ENCODE data around the gene TMEM79.
"Not testable (repeated sequence)": the region's sequence is repeated elsewhere in the genome, so short reads cannot be mapped to it uniquely, and the experiment has no call there.

Gene TMEM79

DNA sequence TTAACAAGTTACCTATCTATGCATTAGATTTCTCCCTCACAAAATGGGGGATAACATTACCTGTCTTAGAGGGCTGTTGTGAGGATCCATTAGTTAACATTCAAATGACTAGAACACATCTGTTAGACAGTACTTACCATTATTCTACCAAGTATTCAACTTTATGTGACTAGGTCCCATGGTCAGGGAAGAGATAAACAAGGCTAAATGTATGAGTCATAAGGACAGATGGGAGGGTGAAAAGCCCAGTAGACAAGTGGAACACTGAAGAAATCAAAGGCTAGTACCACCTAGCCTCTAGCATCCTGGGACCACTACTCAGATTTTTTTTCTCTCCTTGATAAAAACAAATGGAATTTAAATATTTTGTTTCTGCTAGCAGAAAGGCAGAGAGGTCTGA is 24.0 kb downstream of the TMEM79 start:
- DNase-seq (ENCODE audit: low spot score) = no peak

DNA sequence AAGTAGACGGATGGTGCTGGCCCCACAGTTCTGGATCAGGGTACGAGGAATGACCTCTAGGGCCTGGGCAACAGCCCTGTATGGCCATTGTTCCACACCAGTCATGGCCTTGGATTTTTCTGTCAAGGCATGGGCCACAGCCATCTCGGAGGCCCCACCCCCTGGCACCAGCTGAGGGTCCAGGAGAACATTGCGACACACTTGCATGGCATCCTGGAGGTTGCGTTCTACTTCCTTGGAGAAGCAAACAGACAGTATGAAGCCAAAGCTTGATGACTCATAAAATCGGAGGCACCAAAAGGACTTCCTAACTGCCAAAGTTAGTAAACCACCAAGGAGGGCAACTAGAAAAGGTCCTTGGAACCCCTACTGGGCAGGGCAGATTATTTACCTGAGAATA is 26.8 kb downstream of the TMEM79 start:
- no peak for DNase-seq (ENCODE audit: low spot score)

DNA sequence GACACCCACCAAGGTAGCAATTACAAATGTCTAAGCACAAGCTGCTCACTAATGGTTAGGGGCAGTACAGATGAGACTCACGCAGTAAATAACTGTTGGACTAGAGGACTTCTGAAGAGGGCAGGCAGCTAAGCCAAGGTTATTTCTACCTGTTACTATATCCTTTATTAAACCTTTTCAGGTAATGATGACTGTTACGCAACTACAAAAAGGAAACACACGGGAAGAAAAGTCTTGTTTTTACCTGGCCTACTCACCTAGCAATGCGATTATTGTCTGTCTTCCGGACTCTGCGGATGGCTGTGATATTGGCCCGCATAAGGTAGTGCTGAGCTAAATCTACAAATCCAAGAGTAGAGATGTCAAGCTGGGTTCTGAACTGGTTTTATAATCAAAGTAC is 32.8 kb downstream of the TMEM79 start:
- no peak for DNase-seq (ENCODE audit: low spot score)

DNA sequence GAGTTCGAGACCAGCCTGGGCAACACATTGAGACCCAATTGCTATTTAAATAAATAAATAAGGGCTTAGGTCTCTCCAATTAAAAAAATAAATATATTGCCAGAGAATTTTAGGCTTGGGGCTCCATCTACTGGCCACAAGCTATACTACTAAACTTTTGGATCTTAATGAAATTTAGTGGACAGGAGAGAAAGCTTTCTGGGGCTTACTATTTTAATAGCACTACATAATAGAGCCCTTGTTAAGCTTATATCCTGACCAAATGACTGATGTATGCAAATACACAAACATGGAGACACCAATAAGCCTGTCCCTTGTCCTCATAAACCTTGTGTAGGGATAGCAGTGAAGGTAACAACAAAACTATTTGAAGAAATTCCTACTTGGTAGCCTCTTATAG is 35.5 kb downstream of the TMEM79 start:
- DNase-seq (ENCODE audit: low spot score) = peak; percentile 76

DNA sequence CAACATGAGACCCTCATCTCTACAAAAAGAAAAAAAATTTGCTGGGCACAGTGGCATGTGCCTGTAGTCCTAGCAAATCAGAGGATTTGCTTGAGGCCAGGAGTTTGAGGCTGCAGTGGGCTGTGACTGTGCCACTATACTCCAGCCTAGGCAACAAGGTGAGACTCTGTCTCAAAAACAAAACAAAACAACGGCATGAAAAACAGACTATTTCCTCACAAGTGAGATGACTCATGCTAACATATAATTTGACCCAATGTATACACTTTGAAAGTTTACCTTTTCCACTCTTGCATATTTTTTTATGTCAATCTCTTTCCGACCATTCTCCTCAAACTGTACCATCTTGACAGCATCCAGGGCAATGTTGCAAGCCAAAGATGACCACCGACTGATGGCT is 36.4 kb downstream of the TMEM79 start:
- DNase-seq (ENCODE audit: low spot score) = no peak

DNA sequence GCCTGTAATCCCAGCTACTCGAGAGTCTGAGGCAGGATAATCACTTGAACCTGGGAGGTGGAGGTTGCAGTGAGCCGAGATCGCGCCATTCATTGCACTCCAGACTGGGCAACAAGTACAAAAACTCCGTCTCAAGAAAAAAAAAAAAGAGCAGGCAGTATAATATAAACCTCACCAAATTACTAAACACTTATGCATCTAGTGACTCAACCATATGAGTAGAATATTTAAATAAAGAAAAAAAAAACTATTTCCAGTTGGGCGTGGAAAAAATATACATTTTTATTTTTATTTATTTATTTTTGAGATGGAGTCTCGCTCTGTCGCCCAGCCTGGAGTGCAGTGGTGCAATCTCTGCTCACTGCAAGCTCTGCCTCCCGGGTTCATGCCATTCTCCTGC is 39.1 kb downstream of the TMEM79 start:
- DNase-seq (ENCODE audit: low spot score) = not testable (repeated sequence)

DNA sequence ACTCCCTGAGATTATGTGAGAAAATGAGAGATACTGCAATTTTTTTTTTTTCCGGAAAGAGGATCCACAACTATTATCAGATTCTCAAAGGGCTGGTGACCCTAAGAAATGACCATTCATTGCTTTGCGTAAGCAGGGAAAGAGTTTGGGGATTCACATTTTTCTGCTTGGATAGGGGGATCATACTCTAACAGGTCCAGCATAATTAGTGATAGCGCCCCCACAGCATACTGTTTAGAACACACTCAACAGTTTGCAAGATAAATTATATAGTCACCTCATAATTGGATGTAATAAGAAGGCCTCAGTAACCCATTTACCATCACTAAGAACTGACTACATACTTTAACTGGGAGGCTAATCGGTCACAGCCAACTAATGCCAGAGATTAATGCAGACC is 52.1 kb downstream of the TMEM79 start:
- peak; percentile 65 for DNase-seq (ENCODE audit: low spot score)

DNA sequence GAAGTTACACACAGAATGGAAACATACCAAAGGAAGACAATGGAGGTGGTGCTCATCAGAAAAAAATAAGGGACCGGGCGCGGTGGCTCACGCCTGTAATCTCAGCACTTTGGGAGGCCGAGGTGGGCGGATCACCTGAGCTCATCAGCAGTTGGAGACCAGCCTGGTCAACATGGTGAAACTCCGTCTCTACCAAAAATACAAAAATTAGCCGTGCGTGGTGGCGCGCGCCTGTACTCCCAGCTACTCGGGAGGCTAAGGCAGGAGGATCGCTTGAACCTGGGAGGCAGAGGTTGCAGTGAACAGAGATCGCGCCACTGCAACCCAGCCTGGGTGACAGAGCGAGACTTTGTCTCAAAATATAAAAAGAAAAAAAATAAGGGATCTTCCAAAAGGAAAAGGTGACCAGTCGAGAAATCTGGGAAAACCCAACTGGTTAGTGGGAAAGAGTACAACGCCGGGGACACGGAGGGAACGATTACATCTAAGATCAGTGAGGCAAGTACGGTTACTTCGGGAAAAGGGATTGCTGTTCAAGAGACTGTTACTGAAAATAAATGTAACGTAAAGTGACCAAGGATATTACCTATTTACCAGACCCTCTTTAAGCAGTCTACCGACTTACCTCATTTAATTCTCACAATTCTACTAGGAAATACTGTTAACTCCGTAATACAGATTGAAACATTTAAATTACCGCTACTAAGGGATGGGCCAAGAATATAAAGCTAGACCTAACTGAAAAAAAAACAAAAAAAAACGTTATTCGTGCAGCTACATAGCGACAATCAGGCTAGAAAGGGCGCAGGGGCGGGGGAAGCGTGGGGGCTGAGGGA is 53.1 kb downstream of the TMEM79 start:
- DNase-seq (ENCODE audit: low spot score) = no peak

DNA sequence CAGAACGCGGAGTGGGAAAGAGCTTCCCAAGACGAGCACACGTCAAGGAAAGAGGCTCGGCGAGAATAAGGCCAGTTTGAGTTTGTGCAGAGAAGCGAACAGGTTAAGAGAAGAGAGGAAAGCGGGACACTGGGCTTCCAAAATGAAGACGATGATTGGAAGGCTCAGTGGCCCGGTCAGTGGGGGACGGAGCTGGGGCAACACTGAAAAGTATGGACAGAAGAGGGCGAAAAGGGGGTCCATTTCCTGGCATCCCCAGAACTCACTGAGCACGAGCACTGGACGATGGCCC is 53.7 kb downstream of the TMEM79 start:
- no peak for DNase-seq (ENCODE audit: low spot score)

DNA sequence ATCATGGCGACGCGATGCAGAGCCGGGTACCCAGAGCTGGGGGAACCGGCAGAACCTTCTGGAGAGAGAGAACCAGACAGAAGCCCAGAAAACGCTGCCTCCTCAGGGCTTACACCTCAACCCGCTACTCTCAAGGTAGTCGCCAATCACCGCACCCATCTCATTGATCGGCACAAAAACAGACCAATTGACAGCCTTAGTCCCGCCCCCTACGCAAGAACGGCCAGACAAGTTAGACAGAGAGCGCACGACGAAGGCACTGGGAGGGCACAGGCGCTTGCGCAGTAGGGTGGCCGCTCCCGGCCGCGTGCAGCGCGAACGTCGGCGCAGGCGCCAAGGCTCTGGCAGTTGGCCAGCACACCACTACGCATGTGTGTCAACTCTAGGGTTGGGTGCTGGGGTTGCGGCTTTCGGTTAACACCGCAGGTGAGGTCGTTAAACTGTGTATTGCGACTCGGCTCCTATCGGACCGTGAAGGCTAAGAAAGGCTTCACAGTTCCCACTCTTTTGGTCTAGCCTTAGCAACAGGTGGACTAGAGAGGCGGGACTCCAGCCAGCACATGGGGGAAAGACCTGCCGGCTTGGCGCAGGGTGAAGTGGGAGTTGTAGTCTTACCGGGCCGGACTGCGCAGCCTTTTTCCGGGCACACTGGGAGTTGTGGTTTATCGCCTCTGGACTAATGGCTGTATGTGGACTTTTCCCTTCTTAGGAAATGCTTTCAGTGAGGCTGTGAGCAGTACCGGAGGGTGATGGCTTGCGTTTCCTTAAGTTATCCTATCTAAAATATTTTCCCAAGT is 54.3 kb downstream of the TMEM79 start, which contains the start of the genes CCT3 and TSACC:
Gene CCT3, minus strand, starts transcription at position 113 of the 797 bp plus-strand sequence. Its CDS starts 108 bp downstream, at position 5.
Gene TSACC, plus strand, starts transcription at position 347 of the 797 bp plus-strand sequence. CDS start 1,232 bp downstream, outside the sequence.
- peak; percentile 100 for DNase-seq (ENCODE audit: low spot score)
